GM21515 (cell line): ENCODE data around the gene PIAS4.

Experiments
- ATAC-seq: cut with Tn5 transposase; IDR thresholded peaks from one replicate; pipeline ENCODE4 v1.9.1; 2021; ENCODE audit not compliant: unreplicated experiment

The PIAS4 gene

DNA sequence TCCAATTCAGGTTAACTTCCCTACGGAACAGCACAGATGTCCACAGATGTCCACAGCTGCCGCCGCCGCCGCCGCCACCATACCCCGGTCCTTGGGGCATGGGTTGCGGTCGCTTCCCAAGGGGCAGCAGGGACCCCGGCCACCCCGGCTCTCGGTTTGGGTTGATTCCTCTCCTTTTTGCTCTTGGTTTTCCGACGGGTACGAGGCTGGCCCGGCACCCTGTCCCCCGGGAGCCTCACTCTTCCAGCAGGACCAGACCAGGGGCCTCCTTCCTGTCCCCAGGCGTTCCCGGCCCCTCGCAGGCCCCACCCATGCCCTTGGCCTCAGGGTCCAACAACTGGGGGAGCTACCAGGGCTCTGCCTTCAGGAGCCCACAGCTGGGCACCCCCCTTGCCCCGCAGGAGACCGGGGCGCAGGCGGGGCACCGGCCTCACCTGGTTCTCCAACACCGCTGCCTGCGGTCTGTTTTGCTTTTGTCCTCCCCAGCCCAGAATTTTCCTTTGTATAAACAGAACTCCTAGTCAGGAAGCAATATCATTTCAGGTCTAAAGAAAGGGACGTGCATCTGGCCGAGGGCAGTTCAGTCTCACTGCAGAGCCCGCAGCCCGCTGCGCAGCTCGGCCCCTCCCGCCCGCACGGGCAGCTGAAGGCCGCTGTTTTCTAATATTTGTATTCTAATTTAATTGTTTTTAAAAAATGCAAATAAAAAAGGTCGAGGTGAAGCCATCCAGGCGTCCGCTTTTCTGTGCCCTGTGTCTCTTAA lies 31.3 kb downstream of the PIAS4 start:
- no peak for ATAC-seq

DNA sequence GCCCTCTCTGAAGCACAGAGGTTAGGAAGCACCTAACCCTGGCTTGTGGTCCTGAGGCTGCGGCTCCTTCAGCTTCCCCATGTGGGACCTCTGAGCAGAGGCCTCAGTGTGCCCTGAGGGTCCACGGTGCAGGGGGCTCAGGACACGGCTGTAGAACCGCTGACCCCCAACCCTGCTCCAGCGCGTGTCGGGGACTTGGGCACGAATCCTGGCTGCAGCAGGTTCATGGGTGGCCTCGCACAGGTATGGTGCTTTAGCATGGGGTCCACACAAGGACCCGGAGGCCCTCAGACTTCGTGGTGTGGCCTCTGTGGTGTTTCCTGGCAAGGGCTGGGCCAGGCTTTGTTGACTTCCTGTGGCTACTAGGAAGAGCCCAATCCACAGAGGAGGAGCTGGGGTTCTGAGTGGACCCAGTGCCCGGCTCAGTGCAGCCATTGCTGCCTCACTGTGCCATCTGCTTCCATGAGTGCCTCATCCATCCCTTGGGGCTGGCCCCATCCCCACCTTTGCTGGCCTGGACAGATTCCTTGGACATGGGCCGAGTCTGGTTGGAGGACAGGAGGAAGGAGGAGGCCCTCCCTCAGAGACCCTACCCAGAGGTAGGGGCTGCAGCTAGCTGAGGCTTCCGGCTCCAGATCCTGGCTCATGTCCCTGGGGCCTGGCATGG lies 34.7 kb downstream of the PIAS4 start:
- no peak for ATAC-seq

GRCh38 chr19:4042731-4043082 lies 35.2 kb downstream of the PIAS4 start:
- ATAC-seq, result no peak

DNA sequence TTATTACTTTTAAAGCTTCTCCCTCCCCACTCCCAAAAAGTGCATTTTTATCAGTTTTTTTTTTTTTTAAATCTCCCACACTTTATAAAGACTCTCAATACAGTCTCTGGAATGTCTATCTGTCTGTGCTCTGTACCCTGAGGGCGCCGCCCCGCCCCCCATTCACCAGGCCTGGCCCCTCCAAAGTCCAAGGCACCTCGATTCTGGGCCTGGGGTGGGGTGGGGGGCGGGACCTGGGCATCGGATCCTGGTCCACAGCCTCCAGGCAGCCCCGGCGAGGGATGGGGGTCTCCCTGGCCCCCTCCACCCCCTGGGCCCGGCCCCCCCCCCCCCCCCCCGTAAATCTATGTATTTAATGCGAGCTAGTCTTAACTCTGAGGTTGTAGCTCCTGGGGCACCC lies 35.9 kb downstream of the PIAS4 start:
- no peak for ATAC-seq

GRCh38 chr19:4043966-4044715 lies 36.6 kb downstream of the PIAS4 start:
- no peak for ATAC-seq

GRCh38 chr19:4044990-4045465 lies 37.5 kb downstream of the PIAS4 start:
- no peak for ATAC-seq

GRCh38 chr19:4045597-4046361 lies 38.2 kb downstream of the PIAS4 start:
- ATAC-seq, result no peak

DNA sequence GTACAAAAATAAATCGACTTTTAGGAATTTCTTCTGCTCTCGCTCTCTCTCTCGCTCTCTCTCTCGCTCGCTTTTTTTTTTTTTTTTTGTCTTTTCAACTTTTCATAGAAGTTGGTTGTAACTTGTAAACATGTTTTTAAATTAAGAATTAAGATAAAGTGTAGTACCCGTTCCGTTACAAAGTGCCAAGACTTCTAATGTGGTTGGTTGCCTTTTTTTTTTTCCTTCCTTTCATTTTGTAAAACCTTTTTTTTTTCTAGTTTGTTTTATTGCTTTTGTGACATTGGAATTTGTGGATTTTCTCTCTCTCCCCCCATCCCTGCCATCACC lies 38.8 kb downstream of the PIAS4 start:
- ATAC-seq, result no peak

- ATAC-seq, result no peak
Observed at GRCh38 chr19:4046946-4047683, 39.6 kb downstream of the PIAS4 start.

GRCh38 chr19:4049432-4049831 lies 41.9 kb downstream of the PIAS4 start:
- ATAC-seq, result no peak

DNA sequence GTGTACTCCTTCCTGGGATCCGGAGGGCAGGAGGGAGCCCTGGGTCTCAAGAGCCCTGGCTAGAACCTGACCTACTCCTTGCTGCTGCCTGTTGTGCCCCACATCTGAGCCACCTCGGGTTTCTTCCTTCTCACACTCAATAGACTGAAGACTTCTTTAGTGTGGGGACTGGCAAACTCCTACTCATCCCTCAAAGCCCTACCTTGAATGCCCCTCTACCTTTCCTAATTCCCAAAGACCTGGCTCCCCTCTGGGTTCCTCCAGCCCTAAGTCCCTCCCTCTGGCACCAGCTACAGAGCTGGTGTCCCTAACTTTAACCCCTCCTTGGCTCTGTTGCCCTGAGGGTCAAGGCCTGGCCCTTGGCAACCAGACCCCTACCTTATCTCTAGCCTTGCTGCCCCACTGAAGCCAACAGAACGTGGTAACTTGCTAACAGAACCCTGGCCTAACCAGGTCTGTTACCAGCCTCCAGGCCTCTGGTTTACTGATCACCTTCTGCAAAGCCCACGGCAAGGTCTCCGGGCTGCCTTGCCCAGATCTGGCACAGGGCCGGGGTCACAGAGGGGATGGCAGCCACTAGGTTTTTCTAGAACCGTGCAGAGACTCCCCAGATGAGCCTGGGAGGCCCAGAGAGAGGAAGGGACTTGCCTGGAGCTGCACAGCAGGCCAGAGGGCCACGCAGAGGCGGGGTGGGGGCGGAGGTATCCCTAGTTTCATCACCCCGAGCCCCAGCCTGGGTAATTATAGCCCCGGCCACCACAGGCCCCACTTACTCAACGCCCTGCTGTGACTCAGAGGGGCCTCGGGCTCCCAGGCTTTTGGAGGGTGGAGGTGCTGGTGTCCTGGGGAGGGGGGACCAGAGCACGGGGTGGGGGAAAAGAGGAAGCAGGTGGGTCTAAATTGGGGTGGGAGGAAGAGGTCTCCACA lies 43.9 kb downstream of the PIAS4 start:
- ATAC-seq, result no peak

- no peak for ATAC-seq
Observed at GRCh38 chr19:4052114-4052992, 44.8 kb downstream of the PIAS4 start.

- no peak for ATAC-seq
Observed at GRCh38 chr19:4052993-4053422, 45.5 kb downstream of the PIAS4 start.

DNA sequence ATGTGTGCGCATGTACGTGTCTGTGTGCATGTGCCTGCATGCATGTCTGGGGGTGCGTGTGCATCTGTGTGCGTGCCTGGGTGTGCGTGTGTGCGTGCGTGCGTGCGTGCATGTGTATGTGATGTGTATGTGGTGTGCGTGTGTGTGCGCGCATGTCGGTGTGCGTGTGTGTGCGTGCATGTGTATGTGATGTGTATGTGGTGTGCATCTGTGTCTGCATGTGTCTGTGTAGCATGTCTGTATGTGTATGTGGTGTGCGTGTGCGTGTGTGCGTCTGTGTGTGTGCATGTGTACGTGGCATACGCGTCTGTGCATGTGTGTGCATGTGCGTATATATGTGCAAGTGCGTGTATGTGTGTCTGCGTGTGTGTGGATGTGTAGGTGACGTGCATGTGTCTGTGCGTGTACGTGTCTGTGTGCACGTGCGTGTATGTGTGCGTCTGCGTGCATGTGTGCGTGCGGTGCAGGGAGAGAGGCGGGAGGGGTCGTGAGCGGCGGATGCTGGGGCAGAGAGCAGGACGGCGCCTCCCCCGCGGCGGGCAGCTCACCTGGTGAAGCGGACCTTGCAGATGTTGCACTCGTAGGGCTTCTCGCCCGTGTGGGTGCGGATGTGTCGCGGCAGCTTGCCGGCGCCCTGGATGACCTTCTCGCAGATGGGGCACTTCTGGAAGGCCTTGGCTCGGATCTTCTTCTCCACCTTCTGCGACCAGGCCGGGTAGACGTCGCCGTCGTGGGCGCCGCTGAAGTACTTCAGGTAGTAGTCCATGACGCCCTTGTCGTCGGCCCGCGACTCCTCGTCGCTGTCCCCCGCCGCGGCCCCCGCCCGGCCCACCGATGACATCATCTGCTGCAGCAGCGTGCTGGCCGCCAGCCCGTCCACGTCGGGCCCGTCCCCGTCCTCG lies 46.1 kb downstream of the PIAS4 start:
- ATAC-seq, result no peak

DNA sequence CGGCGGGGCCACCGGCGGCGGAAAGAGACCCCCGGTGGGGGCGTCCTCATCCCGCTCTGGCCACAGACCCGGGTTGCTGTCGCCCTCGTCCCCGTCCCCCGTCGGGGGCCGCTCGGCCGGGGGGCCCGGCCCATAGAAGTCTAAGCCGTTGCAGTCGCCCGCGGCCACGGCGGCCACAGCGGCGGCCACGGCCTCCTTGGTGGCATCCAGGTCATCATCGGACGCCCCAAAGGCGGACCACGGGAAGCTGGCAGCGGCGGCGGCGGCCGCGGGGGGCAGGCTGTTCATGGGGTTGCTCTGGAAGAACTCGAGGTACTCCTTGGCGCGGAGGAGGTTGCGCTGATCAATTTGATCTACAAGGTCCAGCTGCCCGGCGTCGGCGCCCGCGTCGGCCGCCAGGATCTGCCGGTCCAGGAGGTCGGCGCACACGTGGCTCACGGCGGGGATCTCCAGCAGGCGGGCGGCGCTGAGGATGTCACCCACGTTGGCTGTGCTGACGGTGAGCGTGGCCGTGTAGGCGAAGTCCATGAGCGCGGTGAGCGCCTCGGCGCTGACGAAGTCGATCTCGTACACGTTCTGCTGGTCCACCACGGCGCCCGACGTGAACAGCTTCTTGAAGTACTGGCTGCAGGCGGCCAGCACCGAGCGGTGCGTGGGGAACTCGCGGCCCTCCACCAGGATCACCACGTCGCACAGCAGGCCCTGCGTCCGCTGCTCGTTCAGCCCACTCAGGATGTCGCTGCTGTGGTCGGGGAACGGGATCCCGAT lies 47.1 kb downstream of the PIAS4 start:
- ATAC-seq, result no peak

- no peak for ATAC-seq
Observed at GRCh38 chr19:4055209-4055552, 47.6 kb downstream of the PIAS4 start.
